ENCODE data around the gene IGBP1. TPM values are rescaled to one million over a fixed set of nuclear protein-coding genes. Genes with fewer than 3 reads are reported as not detected.

IGBP1 gene
- total RNA-seq, 4 donors from 2014 or later, result 33.8 to 90.4 (median 63.1) TPM

GRCh38 chrX:70174754-70175153 lies 41.5 kb downstream of the IGBP1 start:
- H3K27me3 ChIP-seq, result no peaks in the 10 kb centered on the region
- no peaks in the 10 kb centered on the region for H3K4me1 ChIP-seq
- no peak overlapping the region for H3K4me3 ChIP-seq
- no peak overlapping the region for H3K27ac ChIP-seq
- H3K36me3 ChIP-seq, result no peaks in the 10 kb centered on the region
- TF ChIP-seq CTCF (IDR thresholded peaks at IDR 0.05) (no peak), POLR2A (IDR thresholded peaks at IDR 0.05) (no peak)
- H3K9me3 ChIP-seq, result no peaks in the 10 kb centered on the region
- DNase-seq, result no peak
- intact Hi-C loops (cut with DNase I; ENCODE audit: low total_unique reads), result no loop called here

DNA sequence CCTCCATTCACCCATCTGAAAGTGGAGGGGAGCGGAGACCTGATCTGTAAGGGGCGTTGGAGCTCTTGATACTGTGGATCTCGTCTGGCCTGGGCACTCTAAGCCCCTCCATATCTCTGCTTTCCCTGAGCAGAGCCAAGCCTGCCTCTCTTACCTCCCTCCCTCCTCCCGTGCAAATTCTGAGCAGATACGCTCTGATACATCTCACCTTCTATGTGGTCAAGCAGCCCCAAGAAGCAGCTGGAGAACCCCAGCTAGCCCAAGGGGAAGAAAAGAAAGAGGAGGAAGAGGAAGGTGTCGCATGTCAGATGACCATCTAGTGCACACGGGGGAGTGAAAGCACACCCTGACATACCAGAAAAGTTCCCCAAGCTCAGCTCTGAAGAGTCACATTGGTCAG lies 42.1 kb downstream of the IGBP1 start:
- H3K4me1 ChIP-seq, result no peaks in the 10 kb centered on the region
- intact Hi-C loops (cut with DNase I; ENCODE audit: low total_unique reads), result no loop called here
- TF ChIP-seq CTCF (IDR thresholded peaks at IDR 0.05) (no peak), POLR2A (IDR thresholded peaks at IDR 0.05) (no peak)
- no peaks in the 10 kb centered on the region for H3K9me3 ChIP-seq
- DNase-seq, result no peak
- H3K27ac ChIP-seq, result no peak overlapping the region
- no peaks in the 10 kb centered on the region for H3K27me3 ChIP-seq
- no peak overlapping the region for H3K4me3 ChIP-seq
- H3K36me3 ChIP-seq, result no peaks in the 10 kb centered on the region

GRCh38 chrX:70176938-70177533 lies 43.8 kb downstream of the IGBP1 start, which contains the start of gene DGAT2L6:
Gene DGAT2L6, plus strand, starts transcription at chrX:70177483. Its CDS starts 100 bp downstream, at chrX:70177583.
- H3K4me3 ChIP-seq, result no peak within 1 kb of the TSS
- no peak for TF ChIP-seq POLR2A (IDR thresholded peaks at IDR 0.05)
- TF ChIP-seq CTCF (IDR thresholded peaks at IDR 0.05), result no peak
- no peak for DNase-seq
- no peaks in the 10 kb centered on the region for H3K9me3 ChIP-seq
- H3K36me3 ChIP-seq, result no peaks in the 10 kb centered on the region
- H3K27me3 ChIP-seq, result no peaks in the 10 kb centered on the region
- intact Hi-C loops (cut with DNase I; ENCODE audit: low total_unique reads), result no loop called here
- no peak within 1 kb of the TSS for H3K27ac ChIP-seq
- no peaks in the 10 kb centered on the region for H3K4me1 ChIP-seq

- DNase-seq, result no peak
- Histone ChIP-seq H3K9me3 (no peaks in the 10 kb centered on the region), H3K27ac (no peak overlapping the region), H3K36me3 (no peaks in the 10 kb centered on the region), H3K4me1 (no peaks in the 10 kb centered on the region), H3K27me3 (no peaks in the 10 kb centered on the region), H3K4me3 (no peak overlapping the region)
- TF ChIP-seq CTCF (IDR thresholded peaks at IDR 0.05) (no peak), POLR2A (IDR thresholded peaks at IDR 0.05) (no peak)
- intact Hi-C loops (cut with DNase I; ENCODE audit: low total_unique reads), result no loop called here
These were observed 49.8 kb downstream of the IGBP1 start for GRCh38 chrX:70183091-70183490.

GRCh38 chrX:70190225-70190624 lies 57.0 kb downstream of the IGBP1 start:
- no peak overlapping the region for H3K27ac ChIP-seq
- H3K4me3 ChIP-seq, result no peak overlapping the region
- TF ChIP-seq CTCF (IDR thresholded peaks at IDR 0.05) (no peak), POLR2A (IDR thresholded peaks at IDR 0.05) (no peak)
- H3K4me1 ChIP-seq, result no peaks in the 10 kb centered on the region
- no peaks in the 10 kb centered on the region for H3K36me3 ChIP-seq
- no peaks in the 10 kb centered on the region for H3K27me3 ChIP-seq
- intact Hi-C loops (cut with DNase I; ENCODE audit: low total_unique reads), result no loop called here
- DNase-seq, result no peak
- H3K9me3 ChIP-seq, result no peaks in the 10 kb centered on the region

Measured in uterus (tissue), 4 donors.